HG02759 (cell line): ENCODE measurements around the gene HPF1.
"Not testable (repeated sequence)": the region's sequence is repeated elsewhere in the genome, so short reads cannot be mapped to it uniquely, and the experiment has no call there.

Experiments used
- ATAC-seq: cut with Tn5 transposase; IDR thresholded peaks from one replicate; pipeline ENCODE4 v1.9.1; 2021; ENCODE audit warnings: mild to moderate bottlenecking, moderate library complexity; ENCODE audit not compliant: unreplicated experiment

The HPF1 gene

DNA sequence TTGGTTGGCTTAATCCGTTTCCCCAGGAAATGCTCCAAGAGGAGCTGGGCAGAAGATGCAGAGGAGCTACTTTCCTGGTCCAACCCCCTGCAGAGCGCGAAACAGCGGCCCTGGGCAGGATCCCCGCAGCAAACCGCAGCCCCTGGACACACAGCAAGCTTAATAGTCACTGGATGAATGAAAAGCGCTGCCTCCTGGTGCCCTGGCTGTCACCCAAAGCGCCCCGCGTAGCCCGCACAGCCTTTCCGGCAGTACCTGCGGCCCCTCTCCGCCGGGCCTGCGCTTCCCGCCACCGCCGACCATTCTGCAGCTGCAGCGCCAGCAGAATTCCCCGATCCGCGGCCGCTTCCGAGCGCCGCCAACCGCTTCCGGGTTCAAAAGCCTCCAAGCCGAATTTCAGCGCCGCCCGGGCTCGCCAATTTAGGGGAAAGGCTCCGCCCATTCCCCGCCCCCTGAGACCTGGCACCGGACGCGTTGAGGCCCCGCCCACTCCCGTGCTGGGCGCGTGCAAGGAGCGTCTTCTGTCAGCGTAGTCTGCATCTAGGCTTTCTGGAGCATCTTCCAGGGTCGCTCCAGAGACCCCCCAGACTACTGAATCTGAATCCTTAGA, at the start of gene HPF1:
TSS of gene HPF1 (minus strand) at position 370 of the 610 bp plus-strand sequence. CDS start at position 303, 67 bp downstream.
- peak; percentile 95 for ATAC-seq

DNA sequence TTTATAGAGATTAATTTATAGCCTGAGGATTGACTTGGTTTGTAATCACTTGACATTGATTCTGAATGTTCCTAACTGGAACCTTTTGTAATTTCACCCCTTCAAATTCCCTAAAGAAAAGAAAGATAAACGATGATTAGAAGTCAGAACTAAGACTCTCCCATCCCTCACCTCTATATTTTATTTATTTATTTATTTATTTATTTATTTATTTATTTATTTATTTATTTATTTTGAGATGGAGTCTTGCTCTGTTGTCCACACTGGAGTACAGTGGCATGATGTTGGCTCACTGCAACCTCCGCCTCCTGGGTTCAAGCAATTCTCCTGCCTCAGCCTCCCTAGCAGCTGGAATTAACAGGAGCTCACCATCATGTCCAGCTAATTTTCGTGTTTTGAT, 49.0 kb upstream of the HPF1 start:
- ATAC-seq, result not testable (repeated sequence)

DNA sequence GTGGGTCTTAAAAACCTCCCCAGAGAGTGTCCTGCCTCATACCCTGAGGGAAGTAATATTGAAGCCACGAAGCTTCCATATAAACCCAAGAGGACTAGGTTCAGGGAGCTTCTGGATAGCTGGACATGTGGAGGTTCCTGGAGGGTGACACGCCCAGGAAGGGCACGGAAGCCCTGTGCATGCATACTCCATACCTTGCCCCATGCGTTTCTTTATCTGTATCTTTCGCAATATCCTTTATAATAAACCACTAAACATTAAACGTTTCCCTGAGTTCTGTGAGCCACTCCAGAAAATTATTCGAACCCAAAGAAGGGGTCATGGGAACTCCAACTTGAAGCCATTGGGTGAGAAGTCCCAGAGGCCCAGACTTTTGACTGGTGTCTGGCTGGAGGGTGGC, 45.7 kb upstream of the HPF1 start:
- no peak for ATAC-seq

DNA sequence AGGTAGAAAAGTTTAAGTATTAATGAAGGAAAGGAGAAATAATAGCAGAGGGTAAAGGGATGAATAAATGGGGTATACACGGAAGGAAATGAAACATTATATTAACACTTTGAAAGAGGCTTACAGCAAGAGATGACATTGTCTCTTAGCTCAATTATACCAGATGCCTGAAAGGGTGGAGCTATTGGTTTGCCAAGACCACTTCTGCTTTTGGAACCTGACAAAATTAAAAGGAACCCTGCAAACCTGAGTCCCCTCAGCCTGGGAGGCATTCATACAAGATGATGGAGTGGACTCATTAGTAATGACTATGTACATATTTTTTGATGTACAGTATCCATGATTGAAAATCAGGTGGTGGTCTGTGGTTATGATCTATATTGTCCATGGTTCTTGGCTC, 45.1 kb upstream of the HPF1 start:
- no peak for ATAC-seq

- ATAC-seq, result no peak
These were observed 42.8 kb upstream of the HPF1 start for GRCh38 chr4:169800541-169800940.

GRCh38 chr4:169799260-169799659, 41.5 kb upstream of the HPF1 start:
- no peak for ATAC-seq

GRCh38 chr4:169795585-169795984, 37.8 kb upstream of the HPF1 start:
- no peak for ATAC-seq

DNA sequence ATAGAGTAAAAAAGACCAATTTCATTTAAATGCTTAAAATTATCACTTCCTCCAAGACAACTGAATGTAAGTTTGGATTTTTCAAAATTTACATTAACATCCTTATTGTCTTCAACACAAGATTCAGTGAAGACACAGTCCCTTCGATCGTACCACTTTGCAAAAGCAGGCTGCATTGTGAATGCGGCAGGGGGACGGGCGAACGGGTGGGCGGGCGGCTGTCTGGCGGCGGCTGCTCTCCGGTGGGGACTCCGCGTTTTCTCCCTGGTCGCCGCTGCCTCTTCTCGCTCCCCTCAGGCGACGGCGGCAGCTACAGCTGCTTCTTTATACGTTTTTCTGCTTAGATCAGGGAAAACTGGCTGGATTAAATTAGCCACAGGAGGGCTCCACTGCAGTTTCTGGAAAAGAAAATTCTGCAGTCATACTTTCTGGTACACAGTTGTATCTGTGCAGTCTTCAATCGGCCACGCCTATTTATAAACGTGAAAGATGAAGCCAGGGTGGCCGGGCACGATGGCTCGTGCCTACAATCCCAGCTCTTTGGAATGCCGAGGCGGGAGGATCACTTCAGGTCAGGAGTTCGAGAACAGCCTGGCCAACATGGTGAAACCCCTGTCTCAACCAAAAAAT, 33.9 kb upstream of the HPF1 start:
- peak; percentile 51 for ATAC-seq

DNA sequence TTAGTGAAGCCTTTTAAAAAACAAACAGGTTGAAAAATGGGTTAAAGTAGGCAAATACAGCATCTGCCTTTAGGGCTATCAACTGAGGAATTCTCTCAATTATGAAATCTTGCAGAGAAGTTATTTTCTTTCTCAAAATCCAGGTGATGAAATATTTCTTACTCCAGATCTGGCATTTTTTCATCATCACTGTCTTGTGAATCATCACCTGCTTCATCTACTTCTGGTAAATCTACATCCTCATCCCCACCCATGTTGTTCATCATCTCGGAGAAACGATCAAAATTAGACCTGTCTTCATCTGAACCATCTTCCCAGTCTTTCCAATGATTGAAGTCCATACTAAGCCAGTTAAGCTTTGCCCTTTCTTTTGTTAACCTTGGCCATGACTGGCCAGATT, 33.3 kb upstream of the HPF1 start:
- no peak for ATAC-seq

- peak; percentile 80 for ATAC-seq
These were observed 17.0 kb upstream of the HPF1 start for GRCh38 chr4:169774466-169775445.

DNA sequence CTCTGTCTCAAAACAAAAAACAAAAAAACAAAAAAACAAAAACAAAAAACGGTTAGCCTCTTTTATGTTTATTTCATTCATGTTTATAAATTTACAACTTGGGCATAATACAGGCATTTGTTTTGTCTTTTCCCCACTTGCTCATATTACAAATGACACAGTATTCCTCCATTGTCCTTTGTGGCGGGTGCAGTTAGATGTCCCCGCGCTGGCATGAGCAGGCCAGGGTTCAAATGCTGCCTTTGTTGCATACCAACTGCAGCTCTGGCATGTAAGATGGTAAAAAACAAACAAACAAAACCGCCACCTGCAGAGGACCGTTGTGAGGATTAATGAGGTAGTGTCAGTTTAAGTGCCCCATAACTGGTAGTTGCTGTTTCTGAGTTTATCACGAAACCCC, 16.1 kb upstream of the HPF1 start:
- no peak for ATAC-seq

DNA sequence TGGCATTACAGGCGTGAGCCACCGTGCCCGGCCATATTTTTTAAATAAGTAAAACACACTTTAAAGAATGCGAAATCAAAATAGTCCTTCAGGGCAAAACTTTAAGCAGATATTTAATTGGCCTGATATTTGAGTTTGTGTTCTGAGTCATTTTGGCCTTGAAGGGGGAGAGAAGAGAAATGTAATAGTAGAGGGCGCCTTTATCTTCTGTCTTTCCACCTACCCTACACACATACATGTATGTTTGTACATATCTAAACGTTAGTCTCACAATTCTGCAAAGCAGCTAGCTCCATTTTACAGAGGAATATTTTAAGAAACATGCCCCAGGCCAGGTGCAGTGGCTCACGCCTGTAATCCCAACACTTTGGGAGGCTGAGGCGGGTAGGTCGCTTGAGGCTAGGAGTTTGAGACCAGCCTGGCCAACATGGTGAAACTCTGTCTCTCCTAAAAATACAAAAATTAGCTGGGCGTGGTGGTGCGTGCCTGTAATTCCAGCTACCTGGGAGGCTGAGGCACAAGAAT, 13.9 kb upstream of the HPF1 start:
- ATAC-seq, result not testable (repeated sequence)

- no peak for ATAC-seq
These were observed 12.7 kb upstream of the HPF1 start for GRCh38 chr4:169770416-169770815.

GRCh38 chr4:169768385-169768784, 10.6 kb upstream of the HPF1 start:
- no peak for ATAC-seq

GRCh38 chr4:169766741-169767140, 9.0 kb upstream of the HPF1 start:
- no peak for ATAC-seq

DNA sequence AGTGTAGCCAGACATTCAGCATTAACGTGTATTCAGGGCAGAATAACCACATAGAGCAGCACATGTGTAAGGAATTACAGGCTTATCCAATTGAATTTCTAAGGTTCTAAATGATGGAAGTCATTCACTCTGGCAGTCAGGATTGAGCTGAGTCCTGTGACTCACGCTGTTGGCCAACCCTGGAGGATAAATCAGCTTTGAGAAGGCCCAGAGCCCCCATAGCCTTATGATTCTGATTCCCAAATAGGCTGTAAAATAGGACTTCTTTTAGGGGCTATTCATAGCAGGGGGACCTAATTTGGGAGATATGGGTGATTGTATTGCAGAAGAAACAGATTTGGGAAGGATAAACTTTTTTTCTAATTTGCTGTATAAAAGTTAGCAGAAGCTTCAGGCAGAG, 8.1 kb upstream of the HPF1 start:
- ATAC-seq, result no peak

GRCh38 chr4:169761846-169762245, 4.1 kb upstream of the HPF1 start:
- no peak for ATAC-seq

- no peak for ATAC-seq
These were observed 738 bp upstream of the HPF1 start for GRCh38 chr4:169758401-169758962.

DNA sequence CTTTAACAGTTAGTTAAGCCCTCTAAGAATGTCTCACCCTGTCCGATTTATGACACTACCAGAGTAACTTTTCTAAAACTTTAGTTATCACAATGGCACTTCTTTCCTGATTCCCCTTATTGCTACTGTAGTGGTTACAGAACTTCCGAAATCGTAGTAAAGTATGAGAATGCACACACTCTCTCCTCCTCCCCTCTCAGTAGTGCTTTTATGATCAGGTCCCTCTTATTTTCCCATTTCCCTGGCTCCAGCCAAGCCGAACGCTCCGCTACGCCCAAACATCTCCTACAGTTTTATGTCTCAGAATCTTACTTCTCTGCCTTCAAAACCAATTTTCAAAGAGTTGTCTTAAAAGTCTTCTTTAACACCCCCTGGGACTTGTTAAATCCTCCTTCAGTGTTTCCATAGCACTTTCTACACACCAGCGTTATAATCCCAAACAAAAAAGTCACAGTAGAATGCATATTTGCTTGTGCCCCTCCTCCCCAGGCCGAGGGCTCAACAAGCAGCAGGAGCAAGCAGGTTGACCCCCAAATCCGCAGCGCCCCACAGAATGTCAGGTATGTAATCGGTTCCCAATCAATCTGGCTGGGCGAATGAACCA, 671 bp downstream of the HPF1 start:
- peak; percentile 24 for ATAC-seq

DNA sequence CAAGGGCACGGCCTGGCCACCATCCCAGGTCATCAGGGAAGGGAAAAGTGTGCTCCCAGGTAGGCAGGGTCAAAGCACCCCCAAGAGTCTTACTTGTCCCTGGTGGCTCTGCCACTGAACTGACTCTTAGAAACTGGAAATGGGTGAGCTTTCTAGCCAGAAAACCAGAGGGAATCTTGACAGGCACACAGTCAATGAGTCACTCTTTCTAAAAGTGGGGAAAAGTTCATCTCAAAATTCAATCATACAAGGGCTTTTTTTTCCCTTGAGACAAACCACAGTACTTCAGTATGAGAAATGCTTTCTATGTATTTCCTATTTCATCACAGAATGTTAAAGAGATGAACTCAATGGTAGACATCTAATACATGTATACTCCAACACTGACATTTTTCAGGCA, 12.5 kb downstream of the HPF1 start:
- no peak for ATAC-seq

DNA sequence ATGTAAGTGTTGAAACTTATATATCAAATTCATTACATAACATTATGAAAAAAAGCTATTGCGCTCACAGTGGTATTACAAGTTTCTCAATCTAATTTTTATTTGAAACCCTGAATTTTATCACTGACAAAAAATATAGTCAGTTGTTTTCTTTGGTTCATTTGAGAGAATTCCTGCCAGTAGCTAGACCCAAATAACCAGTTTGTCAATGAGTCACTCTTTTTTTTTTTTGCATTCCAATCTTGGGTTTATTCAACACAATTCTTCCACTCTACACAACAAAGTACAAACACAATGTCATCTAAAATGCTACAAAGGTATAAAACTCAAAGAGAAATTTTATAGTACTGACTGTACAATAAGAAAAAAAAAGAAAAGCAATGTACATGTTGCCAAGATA, 13.1 kb downstream of the HPF1 start:
- ATAC-seq, result no peak
